ENCODE measurements around the gene CLEC1B.
"Not testable (repeated sequence)": the region's sequence is repeated elsewhere in the genome, so short reads cannot be mapped to it uniquely, and the experiment has no call there.

CLEC1B gene

DNA sequence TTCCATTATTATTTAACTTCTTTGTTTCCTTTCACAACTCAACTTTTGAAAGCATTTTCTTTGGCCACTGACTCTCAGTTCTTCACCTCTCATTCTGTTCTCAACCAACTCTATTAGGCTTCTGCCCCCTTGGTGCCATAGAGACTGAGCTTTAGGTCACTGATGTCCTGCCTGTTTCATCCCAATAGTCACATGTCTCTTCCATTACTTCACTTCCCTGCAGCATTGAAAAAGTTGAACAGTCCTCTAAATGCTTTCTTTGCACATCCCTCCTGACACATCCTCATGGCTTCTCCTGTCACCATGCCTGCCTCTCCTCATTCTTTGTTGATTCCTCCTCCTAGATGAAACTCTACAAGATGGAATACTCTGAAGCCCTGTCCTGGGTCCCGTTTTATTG, 25.0 kb downstream of the CLEC1B start:
- no peak for DNase-seq

DNA sequence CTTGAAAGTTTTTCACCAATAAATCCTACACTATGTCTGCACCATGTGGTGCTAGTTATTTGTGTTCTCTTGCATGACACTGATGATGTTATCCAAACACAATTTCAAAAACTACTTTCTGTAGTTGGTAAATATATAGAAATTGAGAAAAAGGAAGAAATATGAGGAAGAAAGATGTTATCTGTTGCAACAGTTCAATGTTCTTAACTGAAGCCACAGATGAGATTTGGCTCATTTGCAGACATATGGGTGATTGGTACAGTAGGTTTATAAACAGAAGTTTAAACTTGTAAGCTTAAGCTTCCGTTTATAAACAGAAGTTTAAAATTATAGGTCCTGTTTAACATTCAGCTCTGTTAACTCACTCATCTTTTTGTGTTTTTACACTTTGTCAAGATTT, 27.7 kb downstream of the CLEC1B start, which contains the start of gene CLEC12A:
Gene CLEC12A (plus strand): TSS at position 229 of the 400 bp plus-strand sequence. CDS start 188 bp downstream, outside the sequence.
- DNase-seq: no peak

DNA sequence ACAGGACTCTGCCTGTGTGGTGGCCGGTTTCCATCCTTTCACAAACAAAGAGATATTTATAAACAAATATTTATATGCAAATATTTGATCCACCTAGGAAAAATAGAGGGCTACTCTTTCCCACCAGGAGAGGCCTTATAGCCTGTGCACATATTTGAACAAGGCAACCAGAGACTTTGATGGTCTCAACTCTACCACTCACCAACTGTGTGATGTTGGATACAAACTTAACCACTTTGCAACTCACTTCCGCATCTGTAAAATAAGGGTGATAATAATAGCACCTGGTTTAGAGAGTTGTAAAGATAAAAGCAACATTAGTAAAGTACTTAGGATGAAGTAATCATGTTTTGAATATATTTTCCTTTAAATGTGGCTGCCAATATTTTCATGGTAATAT, 29.2 kb downstream of the CLEC1B start:
- no peak for DNase-seq

DNA sequence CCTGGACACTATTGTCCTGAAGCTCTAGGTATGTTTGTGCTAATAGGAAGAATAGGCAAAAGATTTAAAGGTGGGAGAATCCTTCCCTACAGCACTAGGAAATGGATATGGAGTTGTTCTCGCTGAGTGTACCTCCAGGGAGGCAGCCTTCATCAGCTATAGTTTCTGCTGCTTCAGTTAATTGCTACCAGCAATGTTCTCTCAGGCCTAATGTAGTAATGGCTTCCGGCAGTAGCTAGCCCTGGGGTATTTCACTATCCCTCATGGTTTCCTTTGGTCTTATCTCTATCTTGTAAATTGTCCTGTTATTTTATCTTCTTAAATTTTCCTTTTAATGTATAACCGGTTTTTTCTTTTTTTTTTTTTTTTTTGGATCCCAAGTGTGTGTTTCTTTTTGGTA, 37.0 kb downstream of the CLEC1B start:
- no peak for DNase-seq

DNA sequence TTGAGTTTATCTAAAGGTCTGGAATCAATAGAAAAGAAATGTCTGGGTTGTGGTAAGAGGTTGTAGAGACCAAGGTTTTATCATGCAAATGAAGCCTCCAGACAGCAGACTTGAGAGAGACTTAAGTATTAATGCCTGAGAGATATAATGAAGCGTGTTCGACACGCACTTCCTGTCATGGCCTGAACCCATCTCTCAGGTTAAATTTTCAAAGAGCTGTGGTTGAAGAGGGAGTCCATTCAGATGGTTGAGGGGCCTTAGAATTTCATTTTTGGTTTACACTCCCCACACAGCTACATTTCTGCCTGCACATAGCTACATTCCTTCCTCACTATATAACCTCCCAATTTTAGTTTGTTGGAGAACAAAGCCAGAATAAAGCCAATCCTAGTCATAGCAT, 37.8 kb downstream of the CLEC1B start:
- DNase-seq: no peak

DNA sequence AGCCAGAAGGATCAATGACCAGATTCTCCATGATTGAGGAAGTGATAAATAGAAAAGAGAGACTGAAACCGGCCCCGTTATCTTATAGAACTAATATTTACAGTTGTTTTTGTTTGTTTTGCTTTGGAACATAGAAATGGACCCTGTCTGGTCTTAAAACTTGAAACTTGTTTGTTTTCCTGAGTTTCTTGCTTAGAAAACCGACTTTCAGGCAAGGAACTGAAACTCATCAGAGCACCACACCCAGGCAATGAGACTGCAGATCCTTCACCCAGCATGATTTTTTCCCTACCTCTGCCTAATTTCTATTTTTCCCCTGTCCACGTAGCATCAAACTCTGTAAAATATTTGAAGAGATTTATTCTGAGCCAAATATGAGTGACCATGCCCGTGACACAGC, 38.3 kb downstream of the CLEC1B start:
- no peak for DNase-seq

DNA sequence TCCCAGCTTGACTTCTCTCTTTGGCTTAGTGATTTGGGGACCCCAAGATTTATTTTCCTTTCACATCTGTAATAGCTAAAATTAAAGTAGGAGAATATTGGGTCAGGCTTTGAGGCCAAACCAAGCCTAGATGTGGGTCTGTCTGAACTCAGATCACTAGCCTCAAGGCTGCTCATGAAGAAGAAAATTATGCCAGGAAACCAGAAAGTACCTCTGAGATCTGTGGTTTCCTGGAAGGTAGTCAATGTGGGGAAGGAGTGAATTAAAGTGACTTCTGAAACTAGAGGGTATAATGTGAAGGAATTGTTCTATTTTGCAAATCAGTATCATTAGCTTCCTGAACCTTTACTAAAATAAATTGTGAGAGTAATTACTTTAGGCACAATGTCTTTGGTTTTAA, 41.1 kb downstream of the CLEC1B start:
- DNase-seq: peak in 1 of 2 donors; percentile 26

DNA sequence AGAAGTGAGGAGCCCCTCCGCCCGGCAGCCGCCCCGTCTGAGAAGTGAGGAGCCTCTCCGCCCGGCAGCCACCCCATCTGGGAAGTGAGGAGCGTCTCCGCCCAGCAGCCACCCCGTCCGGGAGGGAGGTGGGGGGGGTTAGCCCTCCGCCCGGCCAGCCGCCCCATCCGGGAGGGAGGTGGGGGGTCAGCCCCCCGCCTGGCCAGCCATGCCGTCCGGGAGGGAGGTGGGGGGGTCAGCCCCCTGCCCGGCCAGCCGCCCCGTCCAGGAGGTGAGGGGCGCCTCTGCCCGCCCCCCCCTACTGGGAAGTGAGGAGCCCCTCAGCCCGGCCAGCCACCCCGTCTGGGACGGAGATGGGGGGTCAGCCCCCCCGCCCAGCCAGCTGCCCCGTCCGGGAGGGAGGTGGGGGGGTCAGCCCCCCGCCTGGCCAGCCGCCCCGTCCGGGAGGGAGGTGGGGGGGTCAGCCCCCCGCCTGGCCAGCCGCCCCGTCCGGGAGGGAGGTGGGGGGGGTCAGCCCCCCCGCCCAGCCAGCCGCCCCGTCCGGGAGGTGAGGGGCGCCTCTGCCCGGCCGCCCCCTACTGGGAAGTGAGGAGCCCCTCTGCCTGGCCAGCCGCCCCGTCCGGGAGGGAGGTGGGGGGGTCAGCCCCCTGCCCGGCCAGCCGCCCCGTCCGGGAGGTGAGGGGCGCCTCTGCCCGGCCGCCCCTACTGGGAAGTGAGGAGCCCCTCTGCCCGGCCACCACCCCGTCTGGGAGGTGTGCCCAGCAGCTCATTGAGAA, 45.8 kb downstream of the CLEC1B start:
- DNase-seq: not testable (repeated sequence)

DNA sequence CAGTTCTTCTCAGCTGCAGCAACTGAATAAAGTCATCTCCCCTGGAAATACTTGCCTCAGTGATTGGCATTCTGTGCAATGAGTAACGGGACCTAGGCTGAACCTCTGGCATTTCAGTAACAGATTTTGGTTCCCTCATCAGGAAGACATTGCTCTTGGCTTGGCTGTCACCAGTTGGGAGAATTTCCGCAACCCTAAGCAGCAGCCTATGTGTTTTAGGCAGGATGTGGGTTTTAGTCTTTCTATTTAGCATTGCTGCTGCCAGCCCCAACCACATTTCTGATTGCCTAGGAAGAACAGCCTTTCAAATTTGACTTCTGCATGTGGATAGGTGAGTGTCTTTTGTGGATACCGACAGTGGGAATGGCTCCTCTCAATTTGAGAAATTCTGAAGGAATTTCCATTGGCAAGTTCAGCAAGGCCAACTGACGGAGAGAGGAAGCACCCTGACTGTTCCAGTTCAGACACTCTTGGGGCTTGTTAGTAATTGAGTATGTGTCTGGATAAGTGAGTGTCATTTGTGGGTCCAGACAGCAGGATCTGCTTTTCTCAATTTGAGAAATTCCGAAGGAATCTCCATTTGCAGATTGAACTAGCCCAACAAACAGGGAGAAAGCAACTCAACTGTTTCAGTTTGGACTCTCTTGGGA, 47.8 kb downstream of the CLEC1B start:
- DNase-seq: peak; percentile 22 to 46

DNA sequence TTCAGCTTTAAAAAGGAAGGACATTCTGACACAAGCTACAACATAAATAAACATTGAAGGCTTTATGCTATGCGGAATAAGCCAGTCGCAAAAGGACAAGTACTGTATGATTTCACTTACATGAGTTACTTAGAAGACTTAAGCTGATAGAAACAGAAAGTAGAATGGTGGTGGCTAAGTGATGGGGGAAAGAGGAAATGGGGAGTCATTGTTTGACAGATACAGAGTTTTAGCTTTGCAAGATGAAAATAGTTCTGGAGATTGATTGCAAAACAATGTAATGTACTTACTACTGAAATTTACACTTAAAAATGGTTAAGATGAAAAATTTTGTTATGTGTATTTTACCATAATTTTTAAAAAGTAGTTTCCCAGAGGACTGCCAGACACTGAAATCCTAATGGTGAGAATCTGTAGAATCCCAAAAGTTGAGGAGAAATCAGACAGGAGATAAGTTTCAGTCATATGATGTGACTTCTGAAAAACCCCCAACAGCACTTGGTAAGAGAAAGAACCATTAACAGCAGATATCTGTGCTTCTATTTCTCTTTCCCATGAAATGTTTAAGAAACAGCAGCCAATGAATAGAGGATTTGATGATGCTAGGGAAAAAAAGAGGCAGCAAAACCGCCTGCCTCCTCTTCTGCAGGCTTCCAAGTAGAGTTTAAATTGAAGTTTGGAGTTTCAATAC, 50.2 kb downstream of the CLEC1B start:
- peak in 1 of 2 donors; percentile 34 for DNase-seq

DNA sequence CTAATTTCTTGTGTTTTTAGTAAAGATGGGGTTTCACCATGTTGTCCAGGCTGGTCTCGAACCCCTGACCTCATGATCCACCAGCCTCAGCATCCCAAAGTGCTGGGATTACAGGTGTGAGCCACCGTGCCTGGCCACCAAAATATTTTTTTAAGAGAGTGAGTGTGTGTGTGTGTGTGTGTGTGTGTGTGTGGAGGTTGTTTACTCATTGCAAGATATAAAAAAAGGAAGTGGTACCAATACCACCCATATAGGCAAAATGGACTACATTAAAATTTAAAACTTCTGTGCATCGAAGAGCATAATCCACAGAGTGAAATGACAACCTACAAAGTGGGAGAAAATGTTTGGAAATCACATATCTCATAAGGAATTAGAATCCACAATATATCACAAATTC, 51.2 kb downstream of the CLEC1B start:
- DNase-seq: peak in 1 of 2 donors; percentile 13

DNA sequence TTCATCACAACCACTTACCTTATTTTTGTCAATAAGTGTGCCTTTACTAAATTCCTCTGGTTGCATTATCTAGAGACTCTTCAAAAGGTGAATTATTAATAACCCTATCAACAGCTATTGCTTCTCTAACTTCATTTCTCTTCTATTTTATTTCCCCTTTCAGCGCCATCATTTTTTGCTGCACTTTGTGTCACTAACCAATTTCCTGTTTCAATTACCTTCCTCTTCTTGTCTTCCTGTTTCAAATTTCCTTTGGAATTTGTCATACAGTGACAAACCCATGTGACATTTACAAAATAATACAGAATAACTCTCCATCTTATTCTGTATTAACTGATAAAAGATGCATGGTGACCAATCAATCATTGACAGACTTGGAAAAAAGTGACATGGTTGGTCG, 54.5 kb downstream of the CLEC1B start:
- DNase-seq: no peak

DNA sequence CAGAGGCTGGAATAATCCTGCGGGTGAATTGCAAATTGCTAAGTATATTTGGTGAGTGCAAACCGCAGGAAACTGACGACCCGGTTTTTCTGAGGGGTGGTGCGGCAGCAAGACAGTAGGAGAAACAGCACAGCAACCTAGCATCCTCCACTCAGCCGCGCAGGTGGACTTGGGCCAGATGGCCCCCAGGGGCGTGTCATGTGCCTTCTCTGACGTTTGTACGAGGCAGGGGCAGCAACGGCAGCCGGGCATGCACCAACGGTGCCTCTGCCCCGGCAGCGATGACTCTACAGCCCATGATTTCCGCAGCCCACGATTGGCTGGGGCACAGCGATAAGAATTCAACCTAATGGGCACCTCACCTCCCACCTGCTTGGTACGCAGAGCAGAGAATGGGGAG, 55.7 kb downstream of the CLEC1B start:
- DNase-seq: peak in 1 of 2 donors; percentile 74

Measured in CD4-positive, alpha-beta T cell treated with Interleukin-1 beta for 1 hour (primary cell).